GM23338 (cell line): ENCODE results near the gene MAP4K3.

Experiments
- CREB1 ChIP-seq: fragments of 250-450 bp; sonication (Bioruptor Pico); IDR thresholded peaks from 2 replicates; pipeline ENCODE4 v1.5.0; 2020; ENCODE audit warnings: low read depth, mild to moderate bottlenecking, moderate library complexity
- EZH2 ChIP-seq: fragments of 200-600 bp; sonication (generic); IDR thresholded peaks from one replicate; pipeline ENCODE4 v1.8.0; 2017; ENCODE audit warnings: antibody characterized with exemption, mild to moderate bottlenecking, low read depth; ENCODE audit not compliant: unreplicated experiment
- EZH2phosphoT487 ChIP-seq: fragments of 200-600 bp; sonication (generic); IDR thresholded peaks from one replicate; pipeline ENCODE4 v1.8.1; 2018; ENCODE audit warnings: antibody characterized with exemption; ENCODE audit not compliant: unreplicated experiment
- JUNB ChIP-seq: IDR thresholded peaks from one replicate; pipeline ENCODE4 v1.6.1; 2016; ENCODE audit warnings: antibody characterized with exemption; ENCODE audit not compliant: unreplicated experiment
- NANOG ChIP-seq: IDR thresholded peaks from 2 replicates; pipeline ENCODE4 v1.6.1; 2016; ENCODE audit warnings: antibody characterized with exemption, borderline replicate concordance
- POLR2AphosphoS5 ChIP-seq: IDR thresholded peaks from 2 replicates; pipeline ENCODE4 v1.6.1; 2016; ENCODE audit warnings: antibody characterized with exemption, low read depth
- STAT1 ChIP-seq: IDR thresholded peaks from one replicate; pipeline ENCODE4 v1.6.1; 2016; ENCODE audit warnings: antibody characterized with exemption; ENCODE audit not compliant: unreplicated experiment
- ZNF114 ChIP-seq: fragments of 250-450 bp; sonication (Bioruptor Pico); IDR thresholded peaks from 2 replicates; pipeline ENCODE4 v1.5.0; 2020; ENCODE audit warnings: mild to moderate bottlenecking, moderate library complexity
- ZNF331 ChIP-seq: fragments of 250-450 bp; sonication (Bioruptor Pico); IDR thresholded peaks from 2 replicates; pipeline ENCODE4 v1.5.0; 2020; ENCODE audit warnings: low read depth, mild to moderate bottlenecking, moderate library complexity
- TF ChIP-seq, protein P1 (sequence below): IDR thresholded peaks from one replicate; pipeline ENCODE4 v1.6.1; 2018; ENCODE audit warnings: antibody characterized with exemption; ENCODE audit not compliant: unreplicated experiment
- TF ChIP-seq, protein P2 (sequence below), 2 experiments: fragments of 200-600 bp in 1 of 2; sonication (generic) in 1 of 2; conservative IDR thresholded peaks; 2 replicates each; pipeline versions ENCODE4 v1.5.1 to v1.6.1; 2016 to 2017; ENCODE audit warnings: antibody characterized with exemption in 2 of 2, low read depth in 2 of 2, mild to moderate bottlenecking in 2 of 2, moderate library complexity in 1 of 2
- TF ChIP-seq, protein P3 (sequence below): IDR thresholded peaks from 2 replicates; pipeline ENCODE4 v1.6.1; 2016; ENCODE audit warnings: antibody characterized with exemption
- TF ChIP-seq, protein P4 (sequence below): fragments of 250-450 bp; sonication (Bioruptor Pico); IDR thresholded peaks from 2 replicates; pipeline ENCODE4 v1.5.0; 2020; ENCODE audit warnings: mild to moderate bottlenecking, moderate library complexity

DNA sequence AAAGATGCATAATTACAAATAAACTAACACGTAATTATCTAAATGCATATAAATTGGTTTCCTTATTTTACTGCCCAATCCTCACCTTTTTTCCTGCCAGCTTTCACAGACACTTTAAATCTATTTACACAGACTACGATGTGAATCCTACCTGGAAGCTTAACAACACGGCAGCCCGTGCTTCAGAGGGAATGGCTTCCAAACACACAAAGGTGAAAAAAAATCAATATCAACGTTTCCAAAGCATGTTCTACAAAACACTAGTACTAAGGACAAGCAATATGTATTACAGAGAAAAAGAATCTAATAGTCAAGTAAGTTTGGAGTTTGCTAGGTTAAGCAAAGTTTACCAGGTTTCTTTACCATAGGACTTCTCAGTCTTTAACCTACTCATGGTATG lies 4.4 kb downstream of the MAP4K3 start:
- TF ChIP-seq, protein P1, sequence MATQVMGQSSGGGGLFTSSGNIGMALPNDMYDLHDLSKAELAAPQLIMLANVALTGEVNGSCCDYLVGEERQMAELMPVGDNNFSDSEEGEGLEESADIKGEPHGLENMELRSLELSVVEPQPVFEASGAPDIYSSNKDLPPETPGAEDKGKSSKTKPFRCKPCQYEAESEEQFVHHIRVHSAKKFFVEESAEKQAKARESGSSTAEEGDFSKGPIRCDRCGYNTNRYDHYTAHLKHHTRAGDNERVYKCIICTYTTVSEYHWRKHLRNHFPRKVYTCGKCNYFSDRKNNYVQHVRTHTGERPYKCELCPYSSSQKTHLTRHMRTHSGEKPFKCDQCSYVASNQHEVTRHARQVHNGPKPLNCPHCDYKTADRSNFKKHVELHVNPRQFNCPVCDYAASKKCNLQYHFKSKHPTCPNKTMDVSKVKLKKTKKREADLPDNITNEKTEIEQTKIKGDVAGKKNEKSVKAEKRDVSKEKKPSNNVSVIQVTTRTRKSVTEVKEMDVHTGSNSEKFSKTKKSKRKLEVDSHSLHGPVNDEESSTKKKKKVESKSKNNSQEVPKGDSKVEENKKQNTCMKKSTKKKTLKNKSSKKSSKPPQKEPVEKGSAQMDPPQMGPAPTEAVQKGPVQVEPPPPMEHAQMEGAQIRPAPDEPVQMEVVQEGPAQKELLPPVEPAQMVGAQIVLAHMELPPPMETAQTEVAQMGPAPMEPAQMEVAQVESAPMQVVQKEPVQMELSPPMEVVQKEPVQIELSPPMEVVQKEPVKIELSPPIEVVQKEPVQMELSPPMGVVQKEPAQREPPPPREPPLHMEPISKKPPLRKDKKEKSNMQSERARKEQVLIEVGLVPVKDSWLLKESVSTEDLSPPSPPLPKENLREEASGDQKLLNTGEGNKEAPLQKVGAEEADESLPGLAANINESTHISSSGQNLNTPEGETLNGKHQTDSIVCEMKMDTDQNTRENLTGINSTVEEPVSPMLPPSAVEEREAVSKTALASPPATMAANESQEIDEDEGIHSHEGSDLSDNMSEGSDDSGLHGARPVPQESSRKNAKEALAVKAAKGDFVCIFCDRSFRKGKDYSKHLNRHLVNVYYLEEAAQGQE: no peak
- TF ChIP-seq EZH2: no peak
- TF ChIP-seq, protein P2, sequence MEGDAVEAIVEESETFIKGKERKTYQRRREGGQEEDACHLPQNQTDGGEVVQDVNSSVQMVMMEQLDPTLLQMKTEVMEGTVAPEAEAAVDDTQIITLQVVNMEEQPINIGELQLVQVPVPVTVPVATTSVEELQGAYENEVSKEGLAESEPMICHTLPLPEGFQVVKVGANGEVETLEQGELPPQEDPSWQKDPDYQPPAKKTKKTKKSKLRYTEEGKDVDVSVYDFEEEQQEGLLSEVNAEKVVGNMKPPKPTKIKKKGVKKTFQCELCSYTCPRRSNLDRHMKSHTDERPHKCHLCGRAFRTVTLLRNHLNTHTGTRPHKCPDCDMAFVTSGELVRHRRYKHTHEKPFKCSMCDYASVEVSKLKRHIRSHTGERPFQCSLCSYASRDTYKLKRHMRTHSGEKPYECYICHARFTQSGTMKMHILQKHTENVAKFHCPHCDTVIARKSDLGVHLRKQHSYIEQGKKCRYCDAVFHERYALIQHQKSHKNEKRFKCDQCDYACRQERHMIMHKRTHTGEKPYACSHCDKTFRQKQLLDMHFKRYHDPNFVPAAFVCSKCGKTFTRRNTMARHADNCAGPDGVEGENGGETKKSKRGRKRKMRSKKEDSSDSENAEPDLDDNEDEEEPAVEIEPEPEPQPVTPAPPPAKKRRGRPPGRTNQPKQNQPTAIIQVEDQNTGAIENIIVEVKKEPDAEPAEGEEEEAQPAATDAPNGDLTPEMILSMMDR (conservative IDR thresholded peaks at IDR 0.05; ENCODE audit: low read depth in 2 of 2): no peak
- TF ChIP-seq, protein P3, sequence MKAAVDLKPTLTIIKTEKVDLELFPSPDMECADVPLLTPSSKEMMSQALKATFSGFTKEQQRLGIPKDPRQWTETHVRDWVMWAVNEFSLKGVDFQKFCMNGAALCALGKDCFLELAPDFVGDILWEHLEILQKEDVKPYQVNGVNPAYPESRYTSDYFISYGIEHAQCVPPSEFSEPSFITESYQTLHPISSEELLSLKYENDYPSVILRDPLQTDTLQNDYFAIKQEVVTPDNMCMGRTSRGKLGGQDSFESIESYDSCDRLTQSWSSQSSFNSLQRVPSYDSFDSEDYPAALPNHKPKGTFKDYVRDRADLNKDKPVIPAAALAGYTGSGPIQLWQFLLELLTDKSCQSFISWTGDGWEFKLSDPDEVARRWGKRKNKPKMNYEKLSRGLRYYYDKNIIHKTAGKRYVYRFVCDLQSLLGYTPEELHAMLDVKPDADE: no peak
- TF ChIP-seq JUNB: no peak
- no peak for TF ChIP-seq POLR2AphosphoS5
- no peak for TF ChIP-seq CREB1
- TF ChIP-seq ZNF331: no peak
- no peak for TF ChIP-seq STAT1
- TF ChIP-seq EZH2phosphoT487: no peak
- no peak for TF ChIP-seq NANOG
- TF ChIP-seq, protein P4, sequence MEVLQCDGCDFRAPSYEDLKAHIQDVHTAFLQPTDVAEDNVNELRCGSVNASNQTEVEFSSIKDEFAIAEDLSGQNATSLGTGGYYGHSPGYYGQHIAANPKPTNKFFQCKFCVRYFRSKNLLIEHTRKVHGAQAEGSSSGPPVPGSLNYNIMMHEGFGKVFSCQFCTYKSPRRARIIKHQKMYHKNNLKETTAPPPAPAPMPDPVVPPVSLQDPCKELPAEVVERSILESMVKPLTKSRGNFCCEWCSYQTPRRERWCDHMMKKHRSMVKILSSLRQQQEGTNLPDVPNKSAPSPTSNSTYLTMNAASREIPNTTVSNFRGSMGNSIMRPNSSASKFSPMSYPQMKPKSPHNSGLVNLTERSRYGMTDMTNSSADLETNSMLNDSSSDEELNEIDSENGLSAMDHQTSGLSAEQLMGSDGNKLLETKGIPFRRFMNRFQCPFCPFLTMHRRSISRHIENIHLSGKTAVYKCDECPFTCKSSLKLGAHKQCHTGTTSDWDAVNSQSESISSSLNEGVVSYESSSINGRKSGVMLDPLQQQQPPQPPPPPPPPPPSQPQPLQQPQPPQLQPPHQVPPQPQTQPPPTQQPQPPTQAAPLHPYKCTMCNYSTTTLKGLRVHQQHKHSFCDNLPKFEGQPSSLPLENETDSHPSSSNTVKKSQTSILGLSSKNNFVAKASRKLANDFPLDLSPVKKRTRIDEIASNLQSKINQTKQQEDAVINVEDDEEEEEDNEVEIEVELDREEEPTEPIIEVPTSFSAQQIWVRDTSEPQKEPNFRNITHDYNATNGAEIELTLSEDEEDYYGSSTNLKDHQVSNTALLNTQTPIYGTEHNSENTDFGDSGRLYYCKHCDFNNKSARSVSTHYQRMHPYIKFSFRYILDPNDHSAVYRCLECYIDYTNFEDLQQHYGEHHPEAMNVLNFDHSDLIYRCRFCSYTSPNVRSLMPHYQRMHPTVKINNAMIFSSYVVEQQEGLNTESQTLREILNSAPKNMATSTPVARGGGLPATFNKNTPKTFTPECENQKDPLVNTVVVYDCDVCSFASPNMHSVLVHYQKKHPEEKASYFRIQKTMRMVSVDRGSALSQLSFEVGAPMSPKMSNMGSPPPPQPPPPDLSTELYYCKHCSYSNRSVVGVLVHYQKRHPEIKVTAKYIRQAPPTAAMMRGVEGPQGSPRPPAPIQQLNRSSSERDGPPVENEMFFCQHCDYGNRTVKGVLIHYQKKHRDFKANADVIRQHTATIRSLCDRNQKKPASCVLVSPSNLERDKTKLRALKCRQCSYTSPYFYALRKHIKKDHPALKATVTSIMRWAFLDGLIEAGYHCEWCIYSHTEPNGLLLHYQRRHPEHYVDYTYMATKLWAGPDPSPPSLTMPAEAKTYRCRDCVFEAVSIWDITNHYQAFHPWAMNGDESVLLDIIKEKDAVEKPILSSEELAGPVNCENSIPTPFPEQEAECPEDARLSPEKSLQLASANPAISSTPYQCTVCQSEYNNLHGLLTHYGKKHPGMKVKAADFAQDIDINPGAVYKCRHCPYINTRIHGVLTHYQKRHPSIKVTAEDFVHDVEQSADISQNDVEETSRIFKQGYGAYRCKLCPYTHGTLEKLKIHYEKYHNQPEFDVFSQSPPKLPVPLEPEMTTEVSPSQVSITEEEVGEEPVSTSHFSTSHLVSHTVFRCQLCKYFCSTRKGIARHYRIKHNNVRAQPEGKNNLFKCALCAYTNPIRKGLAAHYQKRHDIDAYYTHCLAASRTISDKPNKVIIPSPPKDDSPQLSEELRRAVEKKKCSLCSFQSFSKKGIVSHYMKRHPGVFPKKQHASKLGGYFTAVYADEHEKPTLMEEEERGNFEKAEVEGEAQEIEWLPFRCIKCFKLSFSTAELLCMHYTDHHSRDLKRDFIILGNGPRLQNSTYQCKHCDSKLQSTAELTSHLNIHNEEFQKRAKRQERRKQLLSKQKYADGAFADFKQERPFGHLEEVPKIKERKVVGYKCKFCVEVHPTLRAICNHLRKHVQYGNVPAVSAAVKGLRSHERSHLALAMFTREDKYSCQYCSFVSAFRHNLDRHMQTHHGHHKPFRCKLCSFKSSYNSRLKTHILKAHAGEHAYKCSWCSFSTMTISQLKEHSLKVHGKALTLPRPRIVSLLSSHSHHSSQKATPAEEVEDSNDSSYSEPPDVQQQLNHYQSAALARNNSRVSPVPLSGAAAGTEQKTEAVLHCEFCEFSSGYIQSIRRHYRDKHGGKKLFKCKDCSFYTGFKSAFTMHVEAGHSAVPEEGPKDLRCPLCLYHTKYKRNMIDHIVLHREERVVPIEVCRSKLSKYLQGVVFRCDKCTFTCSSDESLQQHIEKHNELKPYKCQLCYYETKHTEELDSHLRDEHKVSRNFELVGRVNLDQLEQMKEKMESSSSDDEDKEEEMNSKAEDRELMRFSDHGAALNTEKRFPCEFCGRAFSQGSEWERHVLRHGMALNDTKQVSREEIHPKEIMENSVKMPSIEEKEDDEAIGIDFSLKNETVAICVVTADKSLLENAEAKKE: no peak
- no peak for TF ChIP-seq ZNF114 (CRISPR knock-in tag)
